ENCODE measurements around the gene CD1B. TPM values are rescaled to one million over a fixed set of nuclear protein-coding genes. Genes with fewer than 3 reads are reported as not detected.
A peak's percentile ranks its signal among the peaks of the same experiment; 100 is the strongest.
"Not testable (repeated sequence)": the region's sequence is repeated elsewhere in the genome, so short reads cannot be mapped to it uniquely, and the experiment has no call there.

Gene CD1B
- total RNA-seq, result not detected

DNA sequence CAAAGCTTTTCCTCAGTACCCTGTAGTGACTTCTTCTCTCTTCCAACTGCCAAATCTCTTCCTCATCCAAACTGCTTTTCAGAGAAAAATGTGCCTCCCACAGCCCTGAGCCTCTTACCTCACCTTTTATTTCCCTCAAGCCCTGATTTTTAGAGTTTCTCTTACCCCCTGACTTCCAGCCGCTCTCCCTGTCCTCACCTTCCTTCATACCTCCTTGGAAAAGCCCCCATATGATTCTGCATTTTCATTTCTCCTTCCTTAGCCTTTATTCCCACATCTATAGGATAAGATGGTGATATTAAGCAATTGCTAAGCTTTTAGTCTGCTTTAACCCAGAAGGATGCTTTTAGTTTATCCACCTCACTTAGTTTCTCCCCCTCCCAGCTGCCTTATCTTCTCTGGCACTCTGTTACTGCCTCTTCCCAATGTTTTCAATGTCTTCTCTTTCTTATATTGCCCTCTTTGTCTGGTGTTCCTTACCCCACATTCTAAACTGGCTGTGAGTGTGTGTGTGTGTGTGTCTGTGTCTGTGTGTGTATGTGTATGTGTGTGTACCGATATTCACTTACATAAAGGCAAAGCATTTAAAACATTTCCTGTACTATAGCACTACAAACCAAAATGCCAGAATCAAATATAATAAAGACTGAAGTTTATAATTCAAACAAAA, at the start of gene CD1B:
CD1B (minus strand) TSS at position 51 of the 670 bp plus-strand sequence. CDS start 108 bp downstream, outside the sequence.
- Mint-ChIP-seq H3K36me3 (ENCODE audit: insufficient read depth) (no peaks in the 10 kb centered on the region), H3K9me3 (no peaks in the 10 kb centered on the region), H3K4me3 (no peak within 1 kb of the TSS), H3K4me1 (ENCODE audit: low read depth) (peaks cover 6% of the 10 kb centered on the region), H3K27me3 (ENCODE audit: low read depth) (peaks cover 10% of the 10 kb centered on the region)
- ATAC-seq, result no peak
- DNase-seq, result no peak

- Mint-ChIP-seq H3K36me3 (ENCODE audit: insufficient read depth) (no peaks in the 10 kb centered on the region), H3K27me3 (ENCODE audit: low read depth) (peaks cover 23% of the 10 kb centered on the region), H3K4me3 (no peak overlapping the region), H3K9me3 (peaks cover 13% of the 10 kb centered on the region), H3K4me1 (ENCODE audit: low read depth) (no peaks in the 10 kb centered on the region)
- ATAC-seq (no peak), DNase-seq (no peak)
These were observed 43.5 kb upstream of the CD1B start for GRCh38 chr1:158374860-158375259.

DNA sequence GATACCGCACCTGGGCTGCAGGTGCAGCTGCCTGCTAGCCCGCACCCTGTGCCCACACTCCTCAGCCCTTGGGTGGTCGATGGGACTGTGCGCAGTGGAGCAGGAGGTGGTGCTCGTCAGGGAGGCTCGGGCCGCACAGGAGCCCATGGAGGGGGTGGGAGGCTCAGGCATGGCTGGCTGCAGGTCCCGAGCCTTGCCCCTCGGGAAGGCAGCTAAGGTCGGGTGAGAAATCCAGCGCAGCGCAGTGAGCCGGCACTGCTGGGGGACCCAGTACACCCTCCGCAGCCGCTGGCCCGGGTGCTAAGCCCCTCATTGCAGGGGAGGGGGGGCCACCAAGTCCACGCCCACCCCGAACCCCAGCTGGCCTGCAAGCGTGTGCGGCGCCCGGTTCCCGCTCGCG, 42.8 kb upstream of the CD1B start:
- peaks cover 13% of the 10 kb centered on the region for H3K9me3 Mint-ChIP-seq

DNA sequence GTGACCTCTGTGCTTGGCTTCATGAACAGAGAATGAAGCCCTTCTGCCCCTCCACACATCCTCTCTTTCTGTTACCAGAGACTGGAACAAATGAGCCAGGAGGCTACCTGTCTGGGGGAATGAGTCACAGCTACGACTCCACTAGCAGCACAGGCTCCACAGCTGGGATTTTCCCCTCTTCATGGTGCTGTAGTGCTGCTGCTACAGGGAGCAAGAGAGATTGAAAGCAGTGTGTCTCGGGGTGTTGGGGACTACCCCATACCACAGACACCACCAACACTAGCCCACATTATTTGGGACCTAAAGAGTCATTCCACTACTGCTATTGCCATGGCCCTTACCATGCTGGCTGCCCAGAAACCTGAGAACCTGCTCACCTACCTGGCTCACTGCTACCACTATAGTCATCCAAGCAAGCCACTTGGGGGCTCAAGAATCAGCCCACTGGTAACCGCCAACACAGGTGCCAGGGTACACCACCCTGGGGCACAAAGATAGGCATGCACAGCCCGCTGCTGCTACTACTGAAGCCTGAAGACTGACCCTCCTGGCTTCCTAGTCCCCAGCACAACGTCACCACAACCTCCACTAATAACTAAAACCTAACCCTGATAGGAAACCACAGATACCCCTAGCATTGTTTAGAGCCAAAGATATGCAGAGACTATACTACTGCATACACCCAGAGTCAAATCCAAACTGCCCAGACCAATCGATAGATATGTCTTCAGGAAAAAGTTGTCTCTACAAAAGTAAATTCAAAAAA, 40.0 kb upstream of the CD1B start:
- H3K9me3 Mint-ChIP-seq, result peaks cover 14% of the 10 kb centered on the region
- no peaks in the 10 kb centered on the region for H3K4me1 Mint-ChIP-seq (ENCODE audit: low read depth)
- H3K36me3 Mint-ChIP-seq (ENCODE audit: insufficient read depth), result no peaks in the 10 kb centered on the region
- H3K27me3 Mint-ChIP-seq (ENCODE audit: low read depth), result peaks cover 31% of the 10 kb centered on the region
- ATAC-seq (peak; percentile 97 to 99), DNase-seq (no peak)
- H3K4me3 Mint-ChIP-seq, result no peak overlapping the region

More for the DNA sequence above, 42.8 kb upstream of the CD1B start:
- H3K4me1 Mint-ChIP-seq (ENCODE audit: low read depth); DNase-seq; H3K4me3 Mint-ChIP-seq; H3K36me3 Mint-ChIP-seq (ENCODE audit: insufficient read depth); ATAC-seq: not testable (repeated sequence)
- H3K27me3 Mint-ChIP-seq (ENCODE audit: low read depth), result peaks cover 29% of the 10 kb centered on the region

- peaks cover 8% of the 10 kb centered on the region for H3K9me3 Mint-ChIP-seq
- peaks cover 1% of the 10 kb centered on the region for H3K36me3 Mint-ChIP-seq (ENCODE audit: insufficient read depth)
- no peak overlapping the region for H3K4me3 Mint-ChIP-seq
- ATAC-seq, result no peak
- peaks cover 19% of the 10 kb centered on the region for H3K27me3 Mint-ChIP-seq (ENCODE audit: low read depth)
- no peaks in the 10 kb centered on the region for H3K4me1 Mint-ChIP-seq (ENCODE audit: low read depth)
- DNase-seq, result no peak
These were observed 35.5 kb upstream of the CD1B start for GRCh38 chr1:158366783-158367182.

- DNase-seq, result no peak
- Mint-ChIP-seq H3K27me3 (ENCODE audit: low read depth) (peaks cover 7% of the 10 kb centered on the region), H3K4me1 (ENCODE audit: low read depth) (no peaks in the 10 kb centered on the region), H3K4me3 (no peak overlapping the region), H3K36me3 (ENCODE audit: insufficient read depth) (peaks cover 1% of the 10 kb centered on the region), H3K9me3 (peaks cover 4% of the 10 kb centered on the region)
- no peak for ATAC-seq
These were observed 31.6 kb upstream of the CD1B start for GRCh38 chr1:158362941-158363340.

- H3K4me1 Mint-ChIP-seq (ENCODE audit: low read depth), result no peaks in the 10 kb centered on the region
- H3K4me3 Mint-ChIP-seq, result no peak overlapping the region
- DNase-seq (no peak), ATAC-seq (no peak)
- peaks cover 5% of the 10 kb centered on the region for H3K27me3 Mint-ChIP-seq (ENCODE audit: low read depth)
- peaks cover 4% of the 10 kb centered on the region for H3K9me3 Mint-ChIP-seq
- peaks cover 1% of the 10 kb centered on the region for H3K36me3 Mint-ChIP-seq (ENCODE audit: insufficient read depth)
These were observed 31.2 kb upstream of the CD1B start for GRCh38 chr1:158362482-158362881.

DNA sequence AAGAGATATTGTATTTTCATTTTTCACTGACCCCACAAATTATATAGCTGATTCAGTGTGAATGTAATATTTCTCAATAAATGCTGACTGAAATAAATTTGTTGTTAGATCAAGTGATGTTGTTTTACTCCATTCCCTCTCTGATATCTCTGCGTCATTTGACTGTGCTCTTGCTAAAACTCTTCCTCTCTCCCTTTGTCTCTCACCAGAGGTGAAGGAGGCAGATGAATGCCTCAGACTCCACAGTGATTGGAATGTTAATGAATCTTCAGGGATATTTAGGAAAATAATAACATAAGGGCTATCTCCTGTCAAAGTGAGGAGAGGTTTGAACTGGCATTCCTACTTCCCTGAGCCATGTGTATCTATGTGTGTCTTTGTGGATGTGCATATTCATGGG, 26.1 kb upstream of the CD1B start:
- no peaks in the 10 kb centered on the region for H3K4me1 Mint-ChIP-seq (ENCODE audit: low read depth)
- no peak overlapping the region for H3K4me3 Mint-ChIP-seq
- peaks cover 25% of the 10 kb centered on the region for H3K27me3 Mint-ChIP-seq (ENCODE audit: low read depth)
- H3K9me3 Mint-ChIP-seq, result no peaks in the 10 kb centered on the region
- DNase-seq (no peak), ATAC-seq (no peak)
- no peaks in the 10 kb centered on the region for H3K36me3 Mint-ChIP-seq (ENCODE audit: insufficient read depth)

DNA sequence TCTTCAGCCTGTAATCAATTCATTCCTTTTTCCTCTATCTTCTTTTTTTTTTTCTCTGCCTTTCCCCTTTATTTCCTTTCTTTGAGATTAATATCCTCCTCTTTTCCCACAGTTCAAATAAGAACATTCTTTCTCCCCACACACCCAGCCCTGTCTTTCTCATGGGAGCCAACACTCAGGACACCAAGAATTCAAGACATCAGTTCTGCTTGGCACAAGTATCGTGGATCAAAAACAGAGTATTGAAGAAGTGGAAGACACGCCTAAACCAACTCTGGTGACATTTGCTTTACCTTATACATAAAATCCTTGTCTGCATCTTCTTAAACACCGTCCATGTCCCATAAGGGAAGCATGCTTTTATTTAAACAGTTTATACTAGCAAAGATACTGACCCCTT, 25.3 kb upstream of the CD1B start:
- no peak for DNase-seq
- no peak overlapping the region for H3K4me3 Mint-ChIP-seq
- H3K9me3 Mint-ChIP-seq, result no peaks in the 10 kb centered on the region
- no peaks in the 10 kb centered on the region for H3K36me3 Mint-ChIP-seq (ENCODE audit: insufficient read depth)
- ATAC-seq, result no peak
- peaks cover 25% of the 10 kb centered on the region for H3K27me3 Mint-ChIP-seq (ENCODE audit: low read depth)
- no peaks in the 10 kb centered on the region for H3K4me1 Mint-ChIP-seq (ENCODE audit: low read depth)

GRCh38 chr1:158355773-158356285, 24.5 kb upstream of the CD1B start:
- DNase-seq, result no peak
- no peak for ATAC-seq
- H3K4me3 Mint-ChIP-seq, result no peak overlapping the region
- H3K36me3 Mint-ChIP-seq (ENCODE audit: insufficient read depth), result no peaks in the 10 kb centered on the region
- H3K27me3 Mint-ChIP-seq (ENCODE audit: low read depth), result peaks cover 25% of the 10 kb centered on the region
- no peaks in the 10 kb centered on the region for H3K9me3 Mint-ChIP-seq
- H3K4me1 Mint-ChIP-seq (ENCODE audit: low read depth), result no peaks in the 10 kb centered on the region

DNA sequence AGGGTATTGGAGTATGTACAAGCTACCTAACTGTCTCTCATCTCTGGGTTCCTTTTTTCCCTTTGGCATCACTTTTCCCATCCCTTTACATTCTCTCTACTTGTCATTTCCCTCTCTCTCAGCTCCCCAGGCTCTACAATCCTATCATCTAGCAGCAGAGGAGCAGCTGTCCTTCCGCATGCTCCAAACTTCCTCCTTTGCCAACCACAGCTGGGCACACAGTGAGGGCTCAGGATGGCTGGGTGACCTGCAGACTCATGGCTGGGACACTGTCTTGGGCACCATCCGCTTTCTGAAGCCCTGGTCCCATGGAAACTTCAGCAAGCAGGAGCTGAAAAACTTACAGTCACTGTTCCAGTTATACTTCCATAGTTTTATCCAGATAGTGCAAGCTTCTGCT, 22.9 kb upstream of the CD1B start:
- DNase-seq (no peak), ATAC-seq (no peak)
- Mint-ChIP-seq H3K9me3 (no peaks in the 10 kb centered on the region), H3K27me3 (ENCODE audit: low read depth) (peaks cover 25% of the 10 kb centered on the region), H3K36me3 (ENCODE audit: insufficient read depth) (no peaks in the 10 kb centered on the region), H3K4me3 (no peak overlapping the region), H3K4me1 (ENCODE audit: low read depth) (no peaks in the 10 kb centered on the region)

DNA sequence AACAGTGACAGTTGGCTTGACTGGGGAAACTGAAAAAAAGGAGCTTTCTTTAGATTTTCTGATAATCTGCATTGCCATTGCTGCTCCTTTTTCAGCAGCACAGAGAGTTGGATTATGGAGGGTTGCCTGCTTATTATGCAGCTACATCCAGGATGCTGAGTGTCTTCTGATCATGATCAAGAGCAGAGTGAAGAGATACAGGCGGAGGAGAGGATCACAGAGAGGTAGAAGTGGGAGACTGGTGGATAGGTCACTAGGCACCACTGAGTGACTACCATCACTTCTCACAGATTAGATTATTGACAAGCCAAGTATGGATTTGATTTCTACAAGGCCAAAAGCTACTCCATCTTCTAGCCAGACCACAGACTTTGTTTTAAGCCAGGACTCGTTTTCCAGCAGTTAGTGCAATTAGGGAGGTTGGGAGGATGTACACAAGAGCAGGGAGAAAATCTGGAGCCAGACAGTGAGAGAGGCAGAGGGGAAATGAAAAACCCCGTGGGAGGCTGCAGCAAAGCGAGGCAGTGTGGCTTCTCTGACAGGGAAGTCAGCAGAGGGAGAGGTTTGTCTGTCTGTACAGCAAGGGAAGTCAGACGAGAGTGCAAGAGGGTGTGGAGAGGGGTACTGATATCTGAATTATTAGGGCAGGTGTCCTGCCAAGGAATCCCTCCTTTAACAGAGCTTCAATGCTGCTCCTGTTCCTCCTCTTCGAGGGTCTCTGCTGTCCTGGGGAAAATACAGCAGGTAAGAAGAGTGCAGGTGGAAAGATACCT, 22.2 kb upstream of the CD1B start, which contains the start of gene CD1E:
CD1E (plus strand) TSS at position 592 of the 773 bp plus-strand sequence; CDS start at position 687, 95 bp downstream.
- DNase-seq (no peak), ATAC-seq (no peak)
- peaks cover 25% of the 10 kb centered on the region for H3K27me3 Mint-ChIP-seq (ENCODE audit: low read depth)
- no peaks in the 10 kb centered on the region for H3K9me3 Mint-ChIP-seq
- no peaks in the 10 kb centered on the region for H3K36me3 Mint-ChIP-seq (ENCODE audit: insufficient read depth)
- no peak within 1 kb of the TSS for H3K4me3 Mint-ChIP-seq
- no peaks in the 10 kb centered on the region for H3K4me1 Mint-ChIP-seq (ENCODE audit: low read depth)

GRCh38 chr1:158348946-158349345, 17.6 kb upstream of the CD1B start:
- H3K27me3 Mint-ChIP-seq (ENCODE audit: low read depth); H3K4me3 Mint-ChIP-seq; ATAC-seq; DNase-seq; H3K9me3 Mint-ChIP-seq; H3K4me1 Mint-ChIP-seq (ENCODE audit: low read depth); H3K36me3 Mint-ChIP-seq (ENCODE audit: insufficient read depth): not testable (repeated sequence)

DNA sequence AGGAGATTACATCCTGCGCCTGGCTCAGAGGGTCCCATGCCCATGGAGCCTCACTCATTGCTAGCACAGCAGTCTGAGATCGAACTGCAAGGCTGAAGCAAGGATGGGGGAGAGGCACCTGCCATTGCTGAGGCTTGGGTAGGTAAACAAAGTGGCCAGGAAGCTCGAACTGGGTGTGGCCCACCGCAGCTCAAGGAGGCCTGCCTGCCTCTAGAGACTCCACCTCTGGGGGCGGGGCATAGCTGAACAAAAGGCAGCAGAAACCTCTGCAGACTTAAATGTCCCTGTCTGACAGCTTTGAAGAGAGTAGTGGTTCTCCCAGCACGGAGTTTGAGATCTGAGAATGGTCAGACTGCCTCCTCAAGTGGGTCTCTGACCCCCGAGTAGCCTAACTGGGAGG, 5.1 kb upstream of the CD1B start:
- H3K4me3 Mint-ChIP-seq; ATAC-seq; H3K36me3 Mint-ChIP-seq (ENCODE audit: insufficient read depth); H3K27me3 Mint-ChIP-seq (ENCODE audit: low read depth); H3K4me1 Mint-ChIP-seq (ENCODE audit: low read depth); DNase-seq; H3K9me3 Mint-ChIP-seq: not testable (repeated sequence)

Measured in activated T-cell treated with anti-CD3 and anti-CD28 coated beads, Interleukin-2, amount 50 U/mL, for 4 hours (primary cell).